Activated CD8-positive, alpha-beta memory T cell treated with anti-CD3 and anti-CD28 coated beads, Interleukin-2, amount 50 U/mL, for 24 hours (primary cell): ENCODE measurements around the gene B3GALT4.
A peak's percentile ranks its signal among the peaks of the same experiment; 100 is the strongest.

ENCODE experiments used
- DNase-seq: peaks from one replicate; pipeline ENCODE4 v3.0.0-alpha.2; 2020; ENCODE audit errors: extremely low read depth

Gene B3GALT4

DNA sequence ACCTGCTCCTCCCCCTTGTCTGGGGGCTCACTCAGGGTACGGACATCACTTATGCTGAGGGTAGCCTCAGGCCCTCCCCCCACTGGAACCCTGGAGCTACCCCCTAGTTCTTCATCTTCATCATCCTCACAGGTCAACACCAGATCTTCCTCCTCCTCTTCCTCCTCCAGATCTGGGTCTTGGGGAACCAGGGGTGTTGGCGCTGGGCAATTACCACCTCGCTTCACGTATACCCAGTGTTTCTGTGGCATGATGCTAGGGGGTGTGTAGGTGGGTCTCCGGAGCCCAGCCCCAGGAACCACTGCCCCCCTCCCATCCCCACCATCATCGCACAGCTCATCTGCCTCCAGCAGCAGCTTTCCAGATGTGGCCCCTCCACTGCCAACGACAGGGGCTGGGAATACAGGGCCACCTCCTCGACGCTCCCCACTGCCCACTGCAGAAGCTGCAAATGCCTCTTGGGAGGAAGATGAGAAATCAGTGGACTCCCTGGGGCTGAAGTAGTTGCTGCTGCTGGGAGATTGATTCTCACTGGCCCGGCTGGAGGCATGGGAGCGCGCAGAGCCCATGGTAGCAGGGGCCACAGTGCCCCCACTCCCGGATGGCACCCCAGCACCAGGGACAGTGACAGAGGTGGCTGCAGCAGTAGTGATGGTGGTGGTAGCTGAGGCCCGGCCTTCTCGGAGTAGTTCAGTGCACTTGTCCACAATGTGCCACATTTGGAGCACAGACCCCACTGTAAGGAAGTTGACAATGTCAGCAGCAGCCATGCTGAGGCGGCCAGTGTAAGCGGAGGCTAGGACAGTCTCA, 39.1 kb downstream of the B3GALT4 start:
- no peak for DNase-seq

DNA sequence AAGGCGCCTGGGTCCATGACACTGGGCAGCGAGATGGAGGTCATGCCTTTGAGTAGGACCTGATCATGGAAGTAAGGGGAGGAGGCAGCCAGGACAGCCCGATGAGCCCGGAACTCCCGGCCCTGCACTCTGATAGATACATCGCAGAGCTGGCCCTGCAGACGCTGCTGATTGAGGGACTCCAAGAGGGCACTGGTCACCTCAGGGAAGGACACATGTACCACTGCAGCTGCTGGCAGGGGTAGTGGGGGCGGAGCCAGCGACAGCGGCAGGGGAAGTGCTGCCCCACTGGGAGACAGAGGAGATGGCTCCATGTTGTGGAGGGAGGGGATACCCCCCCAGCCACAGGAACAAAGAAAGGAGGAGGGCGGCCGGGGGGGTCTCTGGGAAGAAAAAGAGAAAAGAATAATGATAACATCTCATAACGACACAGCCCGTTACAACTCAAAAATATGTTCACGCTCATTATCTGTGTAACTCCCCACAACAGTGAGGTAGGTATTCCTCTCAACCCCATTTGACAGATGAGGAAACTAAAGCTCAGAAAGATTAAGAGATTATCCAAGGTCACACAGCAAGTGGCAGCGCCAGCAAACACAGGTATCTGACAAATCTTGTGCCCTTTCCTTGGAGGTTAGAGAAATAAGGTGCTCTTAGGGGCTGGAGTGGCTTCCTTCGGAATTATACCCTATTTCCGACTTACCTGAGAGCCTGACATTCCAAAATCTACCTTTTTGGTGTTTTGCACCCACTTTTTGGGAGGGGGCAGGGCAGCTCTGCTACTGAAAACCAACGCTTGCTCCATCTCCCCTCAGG, 39.9 kb downstream of the B3GALT4 start:
- DNase-seq: no peak

DNA sequence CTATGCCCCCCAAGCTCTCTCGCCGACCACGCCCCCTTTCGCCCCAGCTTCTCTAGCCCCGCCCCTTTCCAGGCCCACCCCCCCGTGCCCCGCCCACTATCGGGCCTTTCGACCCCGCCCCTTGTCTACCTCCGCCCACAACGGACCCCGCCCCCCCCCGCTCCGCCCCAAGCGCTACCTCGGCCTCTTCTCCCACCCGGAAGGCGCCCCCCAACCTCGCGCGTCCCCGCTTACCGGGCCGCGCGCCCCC, 40.4 kb downstream of the B3GALT4 start:
- no peak for DNase-seq

- DNase-seq: peak; percentile 95
These were observed 40.9 kb downstream of the B3GALT4 start, which contains the start of gene ZBTB22 for GRCh38 chr6:33317669-33318425. TSS of gene ZBTB22 (minus strand) at chr6:33317744. CDS start at chr6:33316916, 828 bp downstream.

- no peak for DNase-seq
These were observed 41.6 kb downstream of the B3GALT4 start for GRCh38 chr6:33318426-33319073.

DNA sequence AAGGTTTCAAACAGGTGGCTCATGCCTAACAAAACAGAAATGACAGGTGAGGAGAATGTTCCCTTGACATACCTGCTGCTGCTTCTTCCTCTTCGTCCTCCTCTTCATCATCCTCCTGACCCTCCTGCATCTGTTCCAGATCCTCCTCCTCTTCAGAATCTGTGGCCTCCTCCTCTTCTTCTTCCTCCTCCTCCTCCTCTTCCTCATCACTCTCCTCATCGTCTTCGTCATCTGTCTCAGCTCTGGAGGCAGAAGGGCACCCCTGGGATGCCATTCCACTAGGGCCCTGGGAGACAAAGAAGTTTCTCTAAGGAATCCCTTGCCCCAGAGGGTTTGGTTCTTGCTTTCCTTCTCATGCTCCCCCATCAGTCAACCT, 43.0 kb downstream of the B3GALT4 start:
- no peak for DNase-seq

- DNase-seq: no peak
These were observed 43.6 kb downstream of the B3GALT4 start for GRCh38 chr6:33320315-33321181.

DNA sequence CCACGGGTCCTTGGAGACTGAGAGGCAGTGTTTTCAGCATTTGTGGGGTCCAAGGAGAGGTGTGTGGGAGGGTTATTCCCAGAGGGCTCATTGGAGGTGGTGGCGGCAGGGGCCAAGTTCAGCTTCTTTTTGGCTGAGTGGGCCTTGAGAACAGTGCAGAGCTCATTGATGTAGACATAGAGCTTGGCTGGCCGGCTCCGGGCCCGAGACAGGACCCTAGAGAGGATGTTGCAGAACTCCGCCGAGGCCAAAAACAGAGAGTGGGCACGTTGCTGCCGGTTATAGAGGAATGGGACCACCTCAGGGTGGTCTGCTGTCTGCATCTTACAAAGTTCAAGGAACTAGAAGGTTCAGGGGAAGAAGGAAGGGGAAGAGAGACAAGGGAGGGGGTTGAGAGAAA, 44.3 kb downstream of the B3GALT4 start:
- no peak for DNase-seq

GRCh38 chr6:33323623-33323948, 46.7 kb downstream of the B3GALT4 start:
- no peak for DNase-seq

DNA sequence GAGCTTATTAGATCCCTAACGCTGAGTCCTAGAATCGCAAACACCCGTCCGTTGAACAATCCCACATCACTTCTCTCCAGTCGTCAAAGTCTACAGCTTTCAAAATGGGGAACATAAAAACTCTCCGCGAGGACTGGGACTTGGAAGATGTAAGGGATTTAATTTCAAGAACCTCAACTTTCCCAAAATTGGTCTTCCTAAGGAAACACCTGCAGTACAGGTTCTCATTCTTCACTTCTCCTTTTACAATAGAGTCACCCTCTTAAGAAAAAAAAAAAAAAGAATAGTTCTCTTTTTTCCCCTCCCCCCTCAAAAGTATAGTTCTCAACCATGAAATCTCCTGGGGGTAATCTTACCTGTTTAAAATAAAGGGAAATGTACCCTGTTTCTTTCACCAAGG, 47.2 kb downstream of the B3GALT4 start:
- no peak for DNase-seq
